Kidney tubule cell (primary cell): ENCODE results near the gene MTRR.

Experiments used
- DNase-seq: peaks from one replicate; pipeline ENCODE4 v3.0.0-alpha.2; 2018; ENCODE audit warnings: low spot score

MTRR gene

GRCh38 chr5:7857361-7857760 lies 11.6 kb upstream of the MTRR start:
- no peak for DNase-seq

DNA sequence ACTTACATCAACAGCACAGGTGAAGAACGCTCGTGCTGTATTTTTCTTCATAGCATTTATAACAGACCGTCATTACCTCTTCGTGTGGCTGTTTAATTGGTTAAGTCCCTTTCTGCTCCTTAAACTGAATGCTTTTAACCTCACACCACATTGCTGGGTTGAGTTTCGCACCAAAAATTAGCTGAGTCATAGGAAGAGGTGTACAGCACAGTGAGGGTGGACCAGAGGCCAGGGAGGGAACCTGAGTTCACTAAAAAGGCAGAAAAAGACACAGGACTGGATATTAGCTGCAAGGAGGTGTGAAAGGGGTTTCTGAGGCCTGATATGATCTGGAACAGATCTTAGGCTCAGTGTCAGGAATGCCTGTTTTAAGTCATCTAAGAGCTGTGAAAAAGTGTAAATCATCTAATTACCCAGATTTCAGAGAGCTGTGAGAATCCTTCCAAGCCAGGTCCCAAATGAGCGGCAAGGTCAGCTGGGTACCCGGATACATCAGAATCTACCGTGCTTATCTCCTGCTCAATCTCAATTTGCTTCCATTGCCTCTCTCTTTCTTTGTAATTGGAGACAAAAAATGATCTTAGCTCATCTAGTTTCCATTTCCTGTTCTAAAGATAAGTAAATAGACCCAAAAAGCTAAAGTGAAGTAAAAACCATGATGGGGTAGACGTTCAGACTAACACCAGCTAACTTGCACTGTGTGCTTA lies 10.9 kb upstream of the MTRR start:
- DNase-seq, result no peak

DNA sequence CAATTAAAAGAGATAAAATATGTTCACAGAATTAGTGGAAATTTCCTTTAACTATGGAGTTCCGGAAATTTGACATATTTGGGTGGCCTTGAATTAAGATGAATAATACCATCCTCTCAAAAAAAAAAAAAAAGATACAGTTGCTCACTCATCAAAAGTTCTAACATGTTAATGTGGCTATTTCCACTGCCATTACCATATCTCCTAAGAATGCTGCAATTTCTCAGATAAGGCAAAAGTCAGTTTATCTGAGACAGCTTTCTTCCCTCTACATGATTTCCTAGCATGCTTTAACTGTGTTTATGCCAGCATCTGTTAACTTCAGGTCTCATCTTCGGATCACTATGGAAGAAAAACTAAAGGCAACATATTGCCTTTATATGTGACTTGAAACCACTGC lies 2.8 kb upstream of the MTRR start:
- DNase-seq, result no peak

- no peak for DNase-seq
Measured at GRCh38 chr5:7867260-7867659, 1.7 kb upstream of the MTRR start.

DNA sequence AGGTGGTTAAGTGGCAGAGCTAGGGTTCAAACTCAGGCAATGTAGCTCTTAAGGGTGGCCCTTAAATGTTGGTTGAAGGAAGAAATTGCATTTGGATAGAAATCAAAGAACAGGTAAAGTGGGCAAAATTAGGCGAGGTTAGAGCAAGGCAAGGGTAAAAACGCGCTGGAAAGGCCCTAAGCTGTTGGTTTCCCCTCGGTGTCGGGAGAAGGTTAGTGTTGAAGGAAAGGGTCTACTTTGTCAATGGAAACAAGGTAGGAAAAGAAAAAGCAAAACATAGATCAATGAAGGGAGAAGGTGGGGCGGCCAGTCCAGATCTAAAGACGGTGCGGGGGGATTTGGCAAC lies 548 bp upstream of the MTRR start:
- DNase-seq, result no peak

DNA sequence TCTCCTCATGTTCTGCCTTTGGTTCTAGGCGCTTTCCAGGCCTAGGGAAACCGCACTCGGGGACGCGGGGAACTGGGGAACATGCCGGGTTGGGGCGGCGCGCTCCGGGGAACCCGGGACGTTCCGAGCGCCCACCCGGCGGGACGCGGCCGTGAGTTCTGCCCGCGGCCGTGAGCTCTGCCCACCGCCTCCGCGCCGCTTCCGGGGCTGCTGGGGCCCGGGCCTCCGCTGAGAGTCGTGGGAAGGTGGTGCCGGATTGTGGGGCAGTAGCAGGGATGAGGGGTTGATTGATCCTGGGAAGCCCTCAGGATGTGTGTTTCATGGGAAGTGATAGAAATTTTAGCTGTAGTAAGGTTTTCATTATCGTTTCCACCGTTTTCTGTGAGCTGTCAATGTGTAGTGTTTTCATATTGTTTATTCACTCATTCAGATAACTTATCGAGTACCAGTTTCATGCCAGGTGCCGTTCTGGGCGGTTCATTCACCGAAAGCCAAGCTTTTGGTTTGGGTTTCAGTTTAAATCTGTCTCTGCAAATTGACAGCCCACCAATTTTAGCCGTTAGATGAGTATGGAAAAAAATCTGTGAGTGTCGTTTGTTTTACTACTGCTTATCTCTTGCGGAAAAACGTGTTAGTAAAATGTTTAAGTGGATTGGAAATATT lies 657 bp downstream of the MTRR start:
- DNase-seq, result peak; percentile 17

- DNase-seq, result peak; percentile 70
Measured at GRCh38 chr5:7871653-7872052, 2.7 kb downstream of the MTRR start.

DNA sequence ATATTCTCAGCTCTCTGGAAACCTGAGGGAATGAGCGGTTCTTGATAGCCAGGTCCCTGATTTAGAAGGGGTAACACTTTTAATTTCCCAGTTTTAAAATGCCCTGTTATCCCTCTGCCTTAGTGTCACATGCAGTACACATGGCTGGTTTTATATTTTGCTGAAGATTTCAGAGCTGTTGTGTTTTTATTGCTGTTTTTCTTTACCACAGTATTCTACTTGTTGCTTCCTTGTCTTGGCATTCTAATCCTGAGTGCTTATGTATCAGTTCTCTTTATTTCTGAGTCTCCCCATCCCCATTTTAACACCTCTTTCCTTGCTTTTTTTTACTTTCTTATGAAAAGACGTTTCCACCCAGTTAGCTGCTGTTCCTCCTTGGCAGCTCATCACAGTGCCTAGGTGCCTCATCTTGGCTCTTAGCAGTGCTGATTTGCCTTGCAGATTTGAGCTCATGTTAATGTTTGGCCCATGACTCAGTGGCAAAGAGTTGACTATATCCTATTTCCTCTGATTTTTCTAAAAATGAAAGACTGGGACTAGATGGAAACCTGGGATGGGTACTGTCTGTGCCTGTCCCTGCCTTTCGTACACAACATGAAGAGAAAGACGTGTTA lies 3.7 kb downstream of the MTRR start:
- peak; percentile 81 for DNase-seq

DNA sequence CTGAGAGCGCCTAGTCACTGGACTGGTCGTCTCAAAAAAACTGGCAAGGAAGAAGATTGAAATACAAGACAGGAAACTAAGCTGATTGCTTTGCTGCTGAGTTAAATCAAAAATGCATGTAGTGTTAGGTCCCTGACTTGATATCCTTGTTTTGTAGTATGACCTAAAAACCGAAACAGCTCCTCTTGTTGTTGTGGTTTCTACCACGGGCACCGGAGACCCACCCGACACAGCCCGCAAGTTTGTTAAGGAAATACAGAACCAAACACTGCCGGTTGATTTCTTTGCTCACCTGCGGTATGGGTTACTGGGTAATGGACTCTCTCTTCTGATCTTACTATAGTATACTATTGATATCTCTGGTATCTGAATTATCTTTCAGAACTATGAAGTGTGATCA lies 4.3 kb downstream of the MTRR start:
- DNase-seq, result no peak

- DNase-seq, result no peak
Measured at GRCh38 chr5:7874639-7875038, 5.7 kb downstream of the MTRR start.

- DNase-seq, result no peak
Measured at GRCh38 chr5:7875151-7875550, 6.2 kb downstream of the MTRR start.

DNA sequence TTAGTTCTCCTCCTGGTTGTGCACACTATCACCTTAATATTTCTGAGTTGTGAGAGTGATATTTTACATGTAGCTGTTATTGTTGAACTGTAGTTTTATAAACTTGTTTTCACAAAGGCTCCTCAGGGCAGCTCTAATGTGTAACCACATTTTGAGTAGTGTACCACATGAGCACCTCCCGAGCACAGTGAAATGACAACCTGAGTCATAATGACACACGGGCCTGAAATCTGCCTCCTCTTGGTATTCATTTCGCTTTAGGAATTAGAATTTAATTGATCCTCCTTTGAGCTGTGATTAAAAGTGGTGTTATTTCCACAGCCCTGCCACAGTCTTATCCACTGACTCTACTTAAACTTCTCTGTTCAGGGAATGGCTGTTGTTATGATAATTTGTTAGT lies 7.9 kb downstream of the MTRR start:
- DNase-seq, result peak; percentile 72

DNA sequence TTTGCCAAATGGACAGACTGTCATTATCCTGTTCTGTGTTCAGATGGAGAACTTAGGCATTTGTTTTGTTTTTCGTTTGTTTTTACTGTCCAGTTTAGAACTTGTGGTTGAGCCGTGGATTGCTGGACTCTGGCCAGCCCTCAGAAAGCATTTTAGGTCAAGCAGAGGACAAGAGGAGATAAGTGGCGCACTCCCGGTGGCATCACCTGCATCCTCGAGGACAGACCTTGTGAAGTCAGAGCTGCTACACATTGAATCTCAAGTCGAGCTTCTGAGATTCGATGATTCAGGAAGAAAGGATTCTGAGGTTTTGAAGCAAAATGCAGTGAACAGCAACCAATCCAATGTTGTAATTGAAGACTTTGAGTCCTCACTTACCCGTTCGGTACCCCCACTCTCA lies 8.9 kb downstream of the MTRR start:
- peak; percentile 31 for DNase-seq

- peak; percentile 62 for DNase-seq
Measured at GRCh38 chr5:7878381-7878873, 9.5 kb downstream of the MTRR start.

DNA sequence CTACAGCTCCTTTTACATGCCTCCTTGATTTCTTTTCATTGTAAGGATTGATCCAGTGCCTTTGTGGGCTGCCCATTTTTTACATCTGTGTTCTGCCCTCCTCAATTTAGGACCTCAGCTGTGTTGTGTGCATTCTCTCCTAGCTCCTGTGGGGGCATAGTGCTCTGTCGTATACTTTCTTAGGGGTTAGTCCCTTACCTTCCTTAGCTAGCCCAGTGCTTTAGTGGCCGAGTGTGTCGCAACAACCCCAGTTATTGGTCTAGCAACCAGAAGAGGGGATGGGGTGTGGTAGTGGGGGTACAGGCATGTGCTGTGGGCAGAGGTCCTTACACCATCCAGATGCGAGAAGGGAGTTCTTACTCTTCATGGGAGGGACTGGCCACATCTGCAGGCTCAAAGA lies 12.1 kb downstream of the MTRR start:
- no peak for DNase-seq

GRCh38 chr5:7881816-7882215 lies 12.9 kb downstream of the MTRR start:
- DNase-seq, result no peak

DNA sequence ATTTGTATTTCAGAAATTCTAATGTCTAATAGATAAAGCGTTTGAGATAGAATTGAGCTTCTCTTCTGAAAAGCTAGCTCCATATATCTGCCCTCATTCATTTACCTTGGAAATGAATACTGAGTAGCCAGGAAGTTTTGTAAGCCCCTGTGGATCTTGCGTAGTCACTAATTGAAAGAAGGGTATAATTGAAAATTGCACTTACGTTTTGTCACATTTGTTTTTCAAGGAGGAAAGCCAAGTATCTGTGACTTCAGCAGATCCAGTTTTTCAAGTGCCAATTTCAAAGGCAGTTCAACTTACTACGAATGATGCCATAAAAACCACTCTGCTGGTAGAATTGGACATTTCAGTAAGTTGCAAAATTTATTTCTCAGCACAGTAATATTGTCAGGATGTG lies 14.0 kb downstream of the MTRR start:
- no peak for DNase-seq

GRCh38 chr5:7884491-7885267 lies 15.7 kb downstream of the MTRR start:
- DNase-seq, result no peak

DNA sequence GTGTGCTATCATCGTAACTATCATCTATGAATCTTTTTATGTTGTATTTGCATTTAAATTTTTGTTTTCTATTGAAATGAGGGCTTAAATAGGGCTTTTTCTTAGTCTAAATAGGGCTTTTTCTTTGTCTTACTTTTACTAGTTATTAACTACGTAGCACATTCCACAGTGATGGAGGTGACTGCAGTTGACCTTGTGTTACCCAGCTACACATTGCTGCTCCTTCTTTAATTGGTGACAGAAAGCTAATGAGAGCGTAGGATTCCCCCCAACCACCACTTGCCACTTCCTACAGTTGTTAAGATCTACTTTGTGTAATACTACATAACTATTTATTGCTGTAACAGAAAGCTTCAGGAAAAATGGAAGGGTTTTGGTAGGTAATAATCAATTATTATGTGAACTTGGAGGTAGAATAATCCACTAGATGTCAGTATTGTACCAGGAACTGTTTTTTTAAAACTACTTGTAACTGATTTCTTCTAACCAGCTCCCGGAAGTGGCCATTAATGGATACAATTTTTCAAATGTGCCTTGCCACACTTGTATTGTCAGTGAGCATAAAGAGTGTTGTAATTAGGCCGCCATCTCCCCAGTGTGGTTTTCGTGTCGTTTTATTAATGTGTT lies 18.0 kb downstream of the MTRR start:
- peak; percentile 59 for DNase-seq

GRCh38 chr5:7888901-7889300 lies 20.0 kb downstream of the MTRR start:
- no peak for DNase-seq

DNA sequence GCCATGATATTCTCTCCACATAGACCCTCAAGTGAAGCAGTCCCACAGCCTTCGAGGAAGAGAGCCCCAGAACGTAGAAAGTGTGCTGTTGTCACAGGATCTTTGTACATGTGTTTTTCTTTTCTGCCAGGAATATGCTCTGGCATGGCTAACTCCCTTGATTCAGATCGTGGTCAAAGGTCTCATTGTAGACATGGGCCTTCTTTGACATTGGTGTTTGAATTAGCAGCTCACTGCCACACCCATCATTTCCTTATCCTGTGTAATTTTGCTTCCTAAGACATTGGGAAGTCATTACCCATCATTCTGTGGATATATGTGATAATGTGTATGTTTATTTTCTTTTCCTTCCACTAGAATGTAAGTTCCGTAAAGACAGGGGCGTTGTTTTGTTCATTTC lies 25.5 kb downstream of the MTRR start:
- no peak for DNase-seq

- no peak for DNase-seq
Measured at GRCh38 chr5:7894860-7895259, 25.9 kb downstream of the MTRR start.
